HepG2 (cell line): Measurements from ENCODE around the gene SLC6A9. TPM values are rescaled to one million over a fixed set of nuclear protein-coding genes. Genes with fewer than 3 reads are reported as not detected.

Source experiments
- CCDC6 ChIP-seq: sonication (generic); formaldehyde crosslinking; IDR thresholded peaks from 2 replicates; pipeline ENCODE4 v1.8.1; 2022; ENCODE audit warnings: mild to moderate bottlenecking, missing genetic modification reagents, moderate library complexity
- JUNB ChIP-seq: sonication (generic); formaldehyde crosslinking; IDR thresholded peaks from 2 replicates; pipeline ENCODE4 v1.8.0; 2022; ENCODE audit warnings: missing genetic modification reagents, mild to moderate bottlenecking, borderline replicate concordance
- KAT8 ChIP-seq: IDR thresholded peaks from 2 replicates; pipeline ENCODE4 v1.6.1; 2016; ENCODE audit warnings: missing genetic modification reagents, missing compliant biosample characterization
- PCBP1 ChIP-seq: fragments of 200-400 bp; formaldehyde crosslinking; IDR thresholded peaks from 2 replicates; pipeline ENCODE4 v1.6.1; 2017; ENCODE audit warnings: mild to moderate bottlenecking, low read depth, low read length, borderline replicate concordance
- SAP130 ChIP-seq: IDR thresholded peaks from 2 replicates; pipeline ENCODE4 v1.6.1; 2016; ENCODE audit warnings: low read depth
- SIN3A ChIP-seq: IDR thresholded peaks from 2 replicates; pipeline ENCODE4 v1.6.1; 2011; ENCODE audit warnings: low read depth, mild to moderate bottlenecking, control low read depth, low read length, borderline replicate concordance
- ZNF136 ChIP-seq: sonication (generic); formaldehyde crosslinking; IDR thresholded peaks from 2 replicates; pipeline ENCODE4 v1.8.1; 2022; ENCODE audit warnings: low read depth, mild to moderate bottlenecking, moderate library complexity, missing genetic modification reagents
- ZNF382 ChIP-seq: sonication (generic); formaldehyde crosslinking; IDR thresholded peaks from 2 replicates; pipeline ENCODE4 v1.5.0; 2020; ENCODE audit warnings: missing genetic modification reagents, mild to moderate bottlenecking, borderline replicate concordance
- ZNF484 ChIP-seq: sonication (generic); formaldehyde crosslinking; IDR thresholded peaks from 2 replicates; pipeline ENCODE4 v1.5.1; 2020; ENCODE audit warnings: mild to moderate bottlenecking, low read depth, missing genetic modification reagents, borderline replicate concordance
- ZNF703 ChIP-seq: sonication (generic); formaldehyde crosslinking; IDR thresholded peaks from 2 replicates; pipeline ENCODE4 v1.5.1; 2020; ENCODE audit warnings: missing genetic modification reagents, mild to moderate bottlenecking, moderate library complexity, borderline replicate concordance
- ZNF746 ChIP-seq: sonication (generic); formaldehyde crosslinking; IDR thresholded peaks from 2 replicates; pipeline ENCODE4 v1.8.0; 2022; ENCODE audit warnings: mild to moderate bottlenecking, missing genetic modification reagents
- polyA plus RNA-seq, 8 experiments: library from polyadenylated mRNA; depleted of rRNA in 3 of 8; stranded (reverse) in 7 of 8; unstranded in 1 of 8; fragments of >200 nt; fragmentation: Illumina TruSeq in 4 of 8; extraction: Trizol in 4 of 8; gene quantifications; 2 replicates each; pipeline versions ENCODE4 v1.2.1 to v1.2.3, GENCODE V29; 2011 to 2016; ENCODE audit warnings: low read depth in 4 of 8, missing spikeins in 1 of 8, mixed read lengths in 1 of 8; ENCODE audit not compliant: insufficient read depth in 1 of 8
- total RNA-seq, 5 experiments: library from RNA; depleted of rRNA; stranded (reverse); fragments of >200 nt; fragmentation: Illumina TruSeq; extraction: Trizol; gene quantifications; 2 replicates each; pipeline ENCODE4 v1.2.3, GENCODE V29; 2016; ENCODE audit warnings: low read depth in 1 of 5
- TF ChIP-seq, protein P1 (sequence below): sonication (generic); formaldehyde crosslinking; IDR thresholded peaks from 2 replicates; pipeline ENCODE4 v1.8.1; 2023; ENCODE audit warnings: mild to moderate bottlenecking, missing genetic modification reagents
- TF ChIP-seq, protein P2 (sequence below): sonication (generic); formaldehyde crosslinking; IDR thresholded peaks from 2 replicates; pipeline ENCODE4 v1.8.1; 2023; ENCODE audit warnings: mild to moderate bottlenecking, missing genetic modification reagents
- TF ChIP-seq, protein P3 (sequence below): sonication (generic); formaldehyde crosslinking; IDR thresholded peaks from 2 replicates; pipeline ENCODE4 v1.4.0; 2020; ENCODE audit warnings: mild to moderate bottlenecking, missing genetic modification reagents
- TF ChIP-seq, protein P4 (sequence below): sonication (generic); formaldehyde crosslinking; IDR thresholded peaks from 2 replicates; pipeline ENCODE4 v1.4.0; 2020; ENCODE audit warnings: missing genetic modification reagents
- TF ChIP-seq, protein P5 (sequence below): sonication (generic); formaldehyde crosslinking; IDR thresholded peaks from 2 replicates; pipeline ENCODE4 v1.5.0; 2020; ENCODE audit warnings: mild to moderate bottlenecking, missing genetic modification reagents
- TF ChIP-seq, protein P6 (sequence below): IDR thresholded peaks from 2 replicates; pipeline ENCODE4 v1.6.1; 2018; ENCODE audit warnings: missing genetic modification reagents

SLC6A9 gene
- total and polyA plus RNA-seq, 2 of the 13 experiments (the other 11 are each of a cell fraction or from before 2014, with no cell fraction given), result 8.5 to 9.9 TPM

DNA sequence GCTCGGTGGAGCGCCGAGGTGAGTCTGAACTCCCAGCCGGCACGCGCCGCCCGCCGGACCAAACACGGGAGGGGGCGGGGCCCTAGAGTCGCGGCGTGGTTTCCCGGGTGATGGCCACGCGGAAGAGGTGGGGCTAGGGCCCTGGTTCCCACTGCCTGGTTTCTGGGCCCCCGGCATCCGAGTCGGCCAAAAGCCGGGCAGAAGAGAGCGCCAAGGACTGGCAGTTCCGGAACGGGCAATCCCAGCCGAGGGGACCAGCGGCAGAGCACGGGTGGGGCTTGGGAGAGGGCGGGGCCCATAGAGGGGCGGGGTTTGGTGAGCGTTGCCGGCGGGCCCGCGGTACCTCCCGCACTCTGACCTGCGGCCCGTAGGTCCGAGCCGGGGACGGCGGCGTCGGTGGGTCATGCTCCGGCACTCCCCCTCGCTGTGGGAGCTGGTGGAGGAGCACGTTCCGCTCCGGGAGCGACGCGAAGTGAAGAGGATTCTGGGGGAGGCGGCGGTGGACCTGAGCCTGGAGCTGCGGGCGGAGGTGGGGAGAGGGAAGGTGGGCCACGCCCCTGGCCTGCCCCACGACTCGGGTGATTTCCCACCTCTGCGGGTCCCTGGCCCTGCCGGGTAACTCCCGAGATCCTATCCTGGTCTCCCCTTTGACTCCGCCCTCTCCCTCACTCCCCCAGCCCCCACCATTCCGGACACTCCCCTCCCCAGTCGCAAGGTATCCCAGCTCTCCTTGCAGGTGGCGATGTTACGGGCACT is 39.6 kb downstream of the SLC6A9 start, which contains the start of gene CCDC24 (continued):
- 0 out of 2 replicates have a peak, but pooled peaks have one; percentile 25 for TF ChIP-seq ZNF136 (CRISPR knock-in tag)
- TF ChIP-seq, protein P1, sequence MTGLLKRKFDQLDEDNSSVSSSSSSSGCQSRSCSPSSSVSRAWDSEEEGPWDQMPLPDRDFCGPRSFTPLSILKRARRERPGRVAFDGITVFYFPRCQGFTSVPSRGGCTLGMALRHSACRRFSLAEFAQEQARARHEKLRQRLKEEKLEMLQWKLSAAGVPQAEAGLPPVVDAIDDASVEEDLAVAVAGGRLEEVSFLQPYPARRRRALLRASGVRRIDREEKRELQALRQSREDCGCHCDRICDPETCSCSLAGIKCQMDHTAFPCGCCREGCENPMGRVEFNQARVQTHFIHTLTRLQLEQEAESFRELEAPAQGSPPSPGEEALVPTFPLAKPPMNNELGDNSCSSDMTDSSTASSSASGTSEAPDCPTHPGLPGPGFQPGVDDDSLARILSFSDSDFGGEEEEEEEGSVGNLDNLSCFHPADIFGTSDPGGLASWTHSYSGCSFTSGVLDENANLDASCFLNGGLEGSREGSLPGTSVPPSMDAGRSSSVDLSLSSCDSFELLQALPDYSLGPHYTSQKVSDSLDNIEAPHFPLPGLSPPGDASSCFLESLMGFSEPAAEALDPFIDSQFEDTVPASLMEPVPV (CRISPR knock-in tag), result peak; percentile 65; the same call in 1 of the 2 replicates
- peak; percentile 13; the same call in 1 of the 2 replicates for TF ChIP-seq KAT8
- 0 out of 2 replicates have a peak, but pooled peaks have one; percentile 18 for TF ChIP-seq ZNF703 (CRISPR knock-in tag)
- TF ChIP-seq, protein P2, sequence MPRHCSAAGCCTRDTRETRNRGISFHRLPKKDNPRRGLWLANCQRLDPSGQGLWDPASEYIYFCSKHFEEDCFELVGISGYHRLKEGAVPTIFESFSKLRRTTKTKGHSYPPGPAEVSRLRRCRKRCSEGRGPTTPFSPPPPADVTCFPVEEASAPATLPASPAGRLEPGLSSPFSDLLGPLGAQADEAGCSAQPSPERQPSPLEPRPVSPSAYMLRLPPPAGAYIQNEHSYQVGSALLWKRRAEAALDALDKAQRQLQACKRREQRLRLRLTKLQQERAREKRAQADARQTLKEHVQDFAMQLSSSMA (CRISPR knock-in tag), result peak; percentile 57; the same call in 1 of the 2 replicates
- TF ChIP-seq, protein P3, sequence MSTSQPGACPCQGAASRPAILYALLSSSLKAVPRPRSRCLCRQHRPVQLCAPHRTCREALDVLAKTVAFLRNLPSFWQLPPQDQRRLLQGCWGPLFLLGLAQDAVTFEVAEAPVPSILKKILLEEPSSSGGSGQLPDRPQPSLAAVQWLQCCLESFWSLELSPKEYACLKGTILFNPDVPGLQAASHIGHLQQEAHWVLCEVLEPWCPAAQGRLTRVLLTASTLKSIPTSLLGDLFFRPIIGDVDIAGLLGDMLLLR (CRISPR knock-in tag), result 0 out of 2 replicates have a peak, but pooled peaks have one; percentile 59
- TF ChIP-seq, protein P4, sequence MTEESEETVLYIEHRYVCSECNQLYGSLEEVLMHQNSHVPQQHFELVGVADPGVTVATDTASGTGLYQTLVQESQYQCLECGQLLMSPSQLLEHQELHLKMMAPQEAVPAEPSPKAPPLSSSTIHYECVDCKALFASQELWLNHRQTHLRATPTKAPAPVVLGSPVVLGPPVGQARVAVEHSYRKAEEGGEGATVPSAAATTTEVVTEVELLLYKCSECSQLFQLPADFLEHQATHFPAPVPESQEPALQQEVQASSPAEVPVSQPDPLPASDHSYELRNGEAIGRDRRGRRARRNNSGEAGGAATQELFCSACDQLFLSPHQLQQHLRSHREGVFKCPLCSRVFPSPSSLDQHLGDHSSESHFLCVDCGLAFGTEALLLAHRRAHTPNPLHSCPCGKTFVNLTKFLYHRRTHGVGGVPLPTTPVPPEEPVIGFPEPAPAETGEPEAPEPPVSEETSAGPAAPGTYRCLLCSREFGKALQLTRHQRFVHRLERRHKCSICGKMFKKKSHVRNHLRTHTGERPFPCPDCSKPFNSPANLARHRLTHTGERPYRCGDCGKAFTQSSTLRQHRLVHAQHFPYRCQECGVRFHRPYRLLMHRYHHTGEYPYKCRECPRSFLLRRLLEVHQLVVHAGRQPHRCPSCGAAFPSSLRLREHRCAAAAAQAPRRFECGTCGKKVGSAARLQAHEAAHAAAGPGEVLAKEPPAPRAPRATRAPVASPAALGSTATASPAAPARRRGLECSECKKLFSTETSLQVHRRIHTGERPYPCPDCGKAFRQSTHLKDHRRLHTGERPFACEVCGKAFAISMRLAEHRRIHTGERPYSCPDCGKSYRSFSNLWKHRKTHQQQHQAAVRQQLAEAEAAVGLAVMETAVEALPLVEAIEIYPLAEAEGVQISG (CRISPR knock-in tag), result peak; percentile 54
- TF ChIP-seq, protein P5, sequence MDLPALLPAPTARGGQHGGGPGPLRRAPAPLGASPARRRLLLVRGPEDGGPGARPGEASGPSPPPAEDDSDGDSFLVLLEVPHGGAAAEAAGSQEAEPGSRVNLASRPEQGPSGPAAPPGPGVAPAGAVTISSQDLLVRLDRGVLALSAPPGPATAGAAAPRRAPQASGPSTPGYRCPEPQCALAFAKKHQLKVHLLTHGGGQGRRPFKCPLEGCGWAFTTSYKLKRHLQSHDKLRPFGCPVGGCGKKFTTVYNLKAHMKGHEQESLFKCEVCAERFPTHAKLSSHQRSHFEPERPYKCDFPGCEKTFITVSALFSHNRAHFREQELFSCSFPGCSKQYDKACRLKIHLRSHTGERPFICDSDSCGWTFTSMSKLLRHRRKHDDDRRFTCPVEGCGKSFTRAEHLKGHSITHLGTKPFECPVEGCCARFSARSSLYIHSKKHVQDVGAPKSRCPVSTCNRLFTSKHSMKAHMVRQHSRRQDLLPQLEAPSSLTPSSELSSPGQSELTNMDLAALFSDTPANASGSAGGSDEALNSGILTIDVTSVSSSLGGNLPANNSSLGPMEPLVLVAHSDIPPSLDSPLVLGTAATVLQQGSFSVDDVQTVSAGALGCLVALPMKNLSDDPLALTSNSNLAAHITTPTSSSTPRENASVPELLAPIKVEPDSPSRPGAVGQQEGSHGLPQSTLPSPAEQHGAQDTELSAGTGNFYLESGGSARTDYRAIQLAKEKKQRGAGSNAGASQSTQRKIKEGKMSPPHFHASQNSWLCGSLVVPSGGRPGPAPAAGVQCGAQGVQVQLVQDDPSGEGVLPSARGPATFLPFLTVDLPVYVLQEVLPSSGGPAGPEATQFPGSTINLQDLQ (CRISPR knock-in tag), result 0 out of 2 replicates have a peak, but pooled peaks have one; percentile 32
- TF ChIP-seq ZNF382 (CRISPR knock-in tag), result no peak
- no peak for TF ChIP-seq CCDC6 (CRISPR knock-in tag)
- TF ChIP-seq, protein P6, sequence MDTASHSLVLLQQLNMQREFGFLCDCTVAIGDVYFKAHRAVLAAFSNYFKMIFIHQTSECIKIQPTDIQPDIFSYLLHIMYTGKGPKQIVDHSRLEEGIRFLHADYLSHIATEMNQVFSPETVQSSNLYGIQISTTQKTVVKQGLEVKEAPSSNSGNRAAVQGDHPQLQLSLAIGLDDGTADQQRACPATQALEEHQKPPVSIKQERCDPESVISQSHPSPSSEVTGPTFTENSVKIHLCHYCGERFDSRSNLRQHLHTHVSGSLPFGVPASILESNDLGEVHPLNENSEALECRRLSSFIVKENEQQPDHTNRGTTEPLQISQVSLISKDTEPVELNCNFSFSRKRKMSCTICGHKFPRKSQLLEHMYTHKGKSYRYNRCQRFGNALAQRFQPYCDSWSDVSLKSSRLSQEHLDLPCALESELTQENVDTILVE (CRISPR knock-in tag), result peak; percentile 20; the same call in 1 of the 2 replicates
- peak; percentile 33; the same call in 1 of the 2 replicates for TF ChIP-seq JUNB (CRISPR knock-in tag)
- 0 out of 2 replicates have a peak, but pooled peaks have one; percentile 50 for TF ChIP-seq ZNF484
- peak; percentile 94 for TF ChIP-seq SAP130 (CRISPR knock-in tag)
- 0 out of 2 replicates have a peak, but pooled peaks have one; percentile 45 for TF ChIP-seq PCBP1
- TF ChIP-seq SIN3A, result peak; percentile 90; the same call in 1 of the 2 replicates
- TF ChIP-seq ZNF746 (CRISPR knock-in tag), result peak; percentile 56; the same call in 1 of the 2 replicates
